H9 (cell line): ENCODE data around the gene DPH2. TPM values are rescaled to one million over a fixed set of nuclear protein-coding genes. Genes with fewer than 3 reads are reported as not detected.

Experiments used
- DNase-seq: peaks from one replicate; pipeline ENCODE4 v3.0.0-alpha.2; 2017
- H2AFZ ChIP-seq: one replicate; pipeline ENCODE4 v1.6.1; 2013; ENCODE audit warnings: mild to moderate bottlenecking, low read length, control low read depth, moderate library complexity
- H2AK5ac ChIP-seq: 2 replicates; pipeline ENCODE4 v1.6.1; 2013; ENCODE audit warnings: low read length, control low read depth, mixed read lengths; ENCODE audit not compliant: insufficient read length
- H2BK120ac ChIP-seq: one replicate; pipeline ENCODE4 v1.6.1; 2013; ENCODE audit warnings: low read depth, mild to moderate bottlenecking, low read length, control low read depth, inconsistent platforms; ENCODE audit not compliant: poor library complexity, severe bottlenecking
- H2BK12ac ChIP-seq: 2 replicates; pipeline ENCODE4 v1.6.1; 2013; ENCODE audit warnings: low read length, control low read depth, mixed read lengths, low read depth; ENCODE audit not compliant: insufficient read length
- H2BK15ac ChIP-seq: 2 replicates; pipeline ENCODE4 v1.6.1; 2013; ENCODE audit warnings: low read depth, low read length, control low read depth
- H2BK20ac ChIP-seq: one replicate; pipeline ENCODE4 v1.6.1; 2013; ENCODE audit warnings: low read depth, mild to moderate bottlenecking, low read length, control low read depth, inconsistent platforms; ENCODE audit not compliant: poor library complexity, severe bottlenecking
- H2BK5ac ChIP-seq: 2 replicates; pipeline ENCODE4 v1.6.1; 2013; ENCODE audit warnings: low read length, control low read depth, mixed read lengths; ENCODE audit not compliant: insufficient read length
- H3K14ac ChIP-seq: 2 replicates; pipeline ENCODE4 v1.6.1; 2013; ENCODE audit warnings: low read length, control low read depth; ENCODE audit not compliant: insufficient read depth
- H3K18ac ChIP-seq: 2 replicates; pipeline ENCODE4 v1.6.1; 2013; ENCODE audit warnings: low read depth, mild to moderate bottlenecking, mixed read lengths, low read length, control low read depth; ENCODE audit not compliant: insufficient read length
- H3K23ac ChIP-seq: 2 replicates; pipeline ENCODE4 v1.6.1; 2013; ENCODE audit warnings: low read length, control low read depth, mixed read lengths, low read depth; ENCODE audit not compliant: insufficient read length
- H3K23me2 ChIP-seq: 2 replicates; pipeline ENCODE4 v1.6.1; 2013; ENCODE audit warnings: low read depth, mild to moderate bottlenecking, mixed read lengths, low read length, control low read depth; ENCODE audit not compliant: insufficient read length, poor library complexity, severe bottlenecking
- H3K27ac ChIP-seq: 2 replicates; pipeline ENCODE4 v1.5.1; 2013; ENCODE audit warnings: low read length, control low read depth, mixed read lengths, low read depth; ENCODE audit not compliant: insufficient read length
- H3K27me3 ChIP-seq: 2 replicates; pipeline ENCODE4 v1.6.1; 2013; ENCODE audit warnings: low read length, control low read depth, inconsistent platforms; ENCODE audit not compliant: insufficient read depth
- H3K4ac ChIP-seq: 2 replicates; pipeline ENCODE4 v1.6.1; 2013; ENCODE audit warnings: low read depth, mild to moderate bottlenecking, control low read depth, inconsistent platforms, low read length, moderate library complexity
- H3K4me1 ChIP-seq: 2 replicates; pipeline ENCODE4 v1.6.1; 2013; ENCODE audit warnings: low read length, control low read depth, inconsistent platforms; ENCODE audit not compliant: insufficient read depth
- H3K4me2 ChIP-seq: 2 replicates; pipeline ENCODE4 v1.6.1; 2013; ENCODE audit warnings: low read length, control low read depth, mixed read lengths; ENCODE audit not compliant: insufficient read length, insufficient read depth
- H3K56ac ChIP-seq: 2 replicates; pipeline ENCODE4 v1.6.1; 2013; ENCODE audit warnings: low read depth, mild to moderate bottlenecking, mixed read lengths, low read length, control low read depth; ENCODE audit not compliant: insufficient read length
- H3K79me1 ChIP-seq: 2 replicates; pipeline ENCODE4 v1.6.1; 2013; ENCODE audit warnings: low read depth, mild to moderate bottlenecking, moderate library complexity, low read length, control low read depth, inconsistent platforms; ENCODE audit not compliant: insufficient read depth, poor library complexity, severe bottlenecking
- H3K79me2 ChIP-seq: 2 replicates; pipeline ENCODE4 v1.6.1; 2013; ENCODE audit warnings: low read length, control low read depth, inconsistent platforms; ENCODE audit not compliant: insufficient read depth
- H3K9ac ChIP-seq: 2 replicates; pipeline ENCODE4 v1.6.1; 2013; ENCODE audit warnings: low read length, control low read depth, mixed read lengths; ENCODE audit not compliant: insufficient read length; ENCODE audit errors: extremely low read depth
- H3K9me3 ChIP-seq: one replicate; pipeline ENCODE4 v1.6.1; 2013; ENCODE audit warnings: low read depth, low read length, inconsistent platforms; ENCODE audit not compliant: control insufficient read depth
- H3T11ph ChIP-seq: one replicate; pipeline ENCODE4 v1.6.1; 2013; ENCODE audit warnings: mild to moderate bottlenecking, low read length, control low read depth, inconsistent platforms
- H4K20me1 ChIP-seq: one replicate; pipeline ENCODE4 v1.6.1; 2013; ENCODE audit not compliant: control insufficient read depth, insufficient read length, insufficient read depth
- H4K5ac ChIP-seq: 2 replicates; pipeline ENCODE4 v1.6.1; 2013; ENCODE audit warnings: low read depth, mild to moderate bottlenecking, mixed read lengths, low read length, control low read depth; ENCODE audit not compliant: insufficient read length
- H4K8ac ChIP-seq: replicated peaks from 2 replicates; pipeline ENCODE4 v1.6.1; 2013; ENCODE audit warnings: low read length, control low read depth, mixed read lengths, low read depth; ENCODE audit not compliant: insufficient read length
- H4K91ac ChIP-seq: 2 replicates; pipeline ENCODE4 v1.6.1; 2013; ENCODE audit warnings: low read depth, mild to moderate bottlenecking, moderate library complexity, mixed read lengths, low read length, control low read depth; ENCODE audit not compliant: insufficient read length
- H3K27ac Mint-ChIP-seq, 3 experiments: 2 replicates in 2 of 3; 3 replicates in 1 of 3; pipeline ENCODE4 v1.8.0; 2020 to 2021; ENCODE audit warnings: mixed read lengths in 3 of 3, mild to moderate bottlenecking in 1 of 3, moderate library complexity in 1 of 3
- H3K27me3 Mint-ChIP-seq: 2 replicates; pipeline ENCODE4 v1.8.0; 2021; ENCODE audit warnings: low read depth, mild to moderate bottlenecking, moderate library complexity, mixed read lengths
- H3K36me3 Mint-ChIP-seq, 3 experiments: 2 replicates in 2 of 3; 3 replicates in 1 of 3; pipeline ENCODE4 v1.8.0; 2020 to 2021; ENCODE audit warnings: low read depth in 3 of 3, mixed read lengths in 3 of 3; ENCODE audit not compliant: insufficient read depth in 1 of 3
- H3K4me1 Mint-ChIP-seq, 2 experiments: 2 replicates each; pipeline ENCODE4 v1.8.0; 2020; ENCODE audit warnings: mixed read lengths in 2 of 2
- H3K4me3 Mint-ChIP-seq, 2 experiments: 2 replicates in 1 of 2; 3 replicates in 1 of 2; pipeline ENCODE4 v1.8.0; 2020 to 2021; ENCODE audit warnings: mild to moderate bottlenecking in 2 of 2, mixed read lengths in 2 of 2, moderate library complexity in 1 of 2
- H3K9me3 Mint-ChIP-seq, 2 experiments: 2 replicates in 1 of 2; 3 replicates in 1 of 2; pipeline ENCODE4 v1.8.0; 2020; ENCODE audit warnings: mild to moderate bottlenecking in 2 of 2, mixed read lengths in 2 of 2, moderate library complexity in 1 of 2
- CTCF ChIP-seq: fragments of 200-600 bp; sonication (generic); conservative IDR thresholded peaks from 3 replicates; pipeline ENCODE4 v1.8.0; 2021; ENCODE audit warnings: antibody characterized with exemption, mild to moderate bottlenecking
- WGBS: extraction: QIAGEN DNeasy Blood & Tissue Kit; methylation state at CpG from one replicate; pipeline ENCODE4 v1.1.7; 2013; ENCODE audit warnings: missing lambda C conversion rate, low lambda C conversion rate, mixed read lengths; ENCODE audit not compliant: insufficient read length; ENCODE audit errors: extremely low coverage; 5-methylcytosine and 5-hydroxymethylcytosine counted together
- total RNA-seq: library from RNA; stranded (reverse); gene quantifications from 2 replicates; pipeline ENCODE4 v1.2.1, GENCODE V29; 2021

Gene DPH2
- total RNA-seq, 1 experiment from 2014 or later = 74.4 TPM

- Histone ChIP-seq H2AK5ac (no peak overlapping the region), H3K18ac (no peak overlapping the region), H2AFZ (no peak overlapping the region), H2BK15ac (no peak overlapping the region), H2BK120ac (no peak overlapping the region), H3K9me3 (no peaks in the 10 kb centered on the region), H4K8ac (no peak overlapping the region), H4K20me1 (no peaks in the 10 kb centered on the region), H3K9ac (no peak overlapping the region), H3T11ph (no peak overlapping the region), H2BK5ac (no peak overlapping the region), H3K4me2 (no peak overlapping the region), H3K27ac (no peak overlapping the region), H3K23me2 (no peaks in the 10 kb centered on the region), H3K56ac (no peak overlapping the region), H3K79me1 (no peaks in the 10 kb centered on the region), H2BK20ac (no peak overlapping the region), H4K5ac (no peak overlapping the region), H3K14ac (no peak overlapping the region), H3K23ac (no peak overlapping the region), H3K79me2 (no peaks in the 10 kb centered on the region), H2BK12ac (no peak overlapping the region), H4K91ac (no peak overlapping the region), H3K4ac (no peak overlapping the region), H3K27me3 (no peaks in the 10 kb centered on the region), H3K4me1 (no peaks in the 10 kb centered on the region)
- no peak for TF ChIP-seq CTCF
- no CpG with 5 or more reads among the region's 3 CpGs for WGBS
- Mint-ChIP-seq H3K27me3 (no peaks in the 10 kb centered on the region; the same call in 1 of the 2 replicates), H3K4me1 (no peaks in the 10 kb centered on the region), H3K9me3 (no peaks in the 10 kb centered on the region), H3K27ac (no peak overlapping the region), H3K36me3 (peaks cover 3 to 15% (median 9%) of the 10 kb centered on the region in 3 experiments; a peak in 4 of 7 replicates), H3K4me3 (no peak overlapping the region)
- no peak for DNase-seq
Measured at GRCh38 chr1:43963006-43963405, 6.8 kb upstream of the DPH2 start.
